ENCODE measurements around the gene DIPK1B. TPM values are rescaled to one million over a fixed set of nuclear protein-coding genes. Genes with fewer than 3 reads are reported as not detected.

DIPK1B gene
- total RNA-seq, 1 donor from 2014 or later = 52.9 TPM

- peak; percentile 76 for DNase-seq (ENCODE audit: low spot score, unreplicated experiment)
- TF ChIP-seq CTCF (IDR thresholded peaks at IDR 0.05; ENCODE audit: unreplicated experiment) = no peak
- Mint-ChIP-seq H3K4me1 (ENCODE audit: low read depth) (peaks cover 4% of the 10 kb centered on the region), H3K27me3 (no peaks in the 10 kb centered on the region), H3K9me3 (ENCODE audit: low read depth) (no peaks in the 10 kb centered on the region), H3K4me3 (ENCODE audit: low read depth) (no peak overlapping the region), H3K27ac (no peak overlapping the region), H3K36me3 (ENCODE audit: insufficient read depth) (peaks cover 3% of the 10 kb centered on the region)
Observed at GRCh38 chr9:136674786-136675349, 37.5 kb upstream of the DIPK1B start.

GRCh38 chr9:136675477-136676296 is 36.7 kb upstream of the DIPK1B start:
- peaks cover 3% of the 10 kb centered on the region for H3K36me3 Mint-ChIP-seq (ENCODE audit: insufficient read depth)
- no peaks in the 10 kb centered on the region for H3K27me3 Mint-ChIP-seq
- H3K4me3 Mint-ChIP-seq (ENCODE audit: low read depth) = no peak overlapping the region
- H3K4me1 Mint-ChIP-seq (ENCODE audit: low read depth) = peaks cover 4% of the 10 kb centered on the region
- no peak for TF ChIP-seq CTCF (IDR thresholded peaks at IDR 0.05; ENCODE audit: unreplicated experiment)
- no peak overlapping the region for H3K27ac Mint-ChIP-seq
- DNase-seq (ENCODE audit: low spot score, unreplicated experiment) = no peak
- H3K9me3 Mint-ChIP-seq (ENCODE audit: low read depth) = no peaks in the 10 kb centered on the region

- TF ChIP-seq CTCF (IDR thresholded peaks at IDR 0.05; ENCODE audit: unreplicated experiment) = no peak
- H3K4me3 Mint-ChIP-seq (ENCODE audit: low read depth) = no peak overlapping the region
- no peaks in the 10 kb centered on the region for H3K27me3 Mint-ChIP-seq
- H3K36me3 Mint-ChIP-seq (ENCODE audit: insufficient read depth) = peaks cover 3% of the 10 kb centered on the region
- no peak overlapping the region for H3K27ac Mint-ChIP-seq
- no peaks in the 10 kb centered on the region for H3K9me3 Mint-ChIP-seq (ENCODE audit: low read depth)
- H3K4me1 Mint-ChIP-seq (ENCODE audit: low read depth) = peaks cover 4% of the 10 kb centered on the region
- no peak for DNase-seq (ENCODE audit: low spot score, unreplicated experiment)
Observed at GRCh38 chr9:136676297-136676794, 36.0 kb upstream of the DIPK1B start.

GRCh38 chr9:136676920-136677686 is 35.3 kb upstream of the DIPK1B start:
- no peak for DNase-seq (ENCODE audit: low spot score, unreplicated experiment)
- Mint-ChIP-seq H3K36me3 (ENCODE audit: insufficient read depth) (peaks cover 3% of the 10 kb centered on the region), H3K4me3 (ENCODE audit: low read depth) (no peak overlapping the region), H3K4me1 (ENCODE audit: low read depth) (peaks cover 4% of the 10 kb centered on the region), H3K9me3 (ENCODE audit: low read depth) (no peaks in the 10 kb centered on the region), H3K27me3 (no peaks in the 10 kb centered on the region), H3K27ac (peak overlapping the region; percentile 59)
- TF ChIP-seq CTCF (IDR thresholded peaks at IDR 0.05; ENCODE audit: unreplicated experiment) = no peak

- no peak for TF ChIP-seq CTCF (IDR thresholded peaks at IDR 0.05; ENCODE audit: unreplicated experiment)
- Mint-ChIP-seq H3K4me1 (ENCODE audit: low read depth) (peaks cover 4% of the 10 kb centered on the region), H3K36me3 (ENCODE audit: insufficient read depth) (peaks cover 3% of the 10 kb centered on the region), H3K9me3 (ENCODE audit: low read depth) (no peaks in the 10 kb centered on the region), H3K4me3 (ENCODE audit: low read depth) (no peak overlapping the region), H3K27ac (no peak overlapping the region), H3K27me3 (no peaks in the 10 kb centered on the region)
- DNase-seq (ENCODE audit: low spot score, unreplicated experiment) = no peak
Observed at GRCh38 chr9:136678034-136678433, 34.3 kb upstream of the DIPK1B start.

All from progenitor cell of endocrine pancreas (in vitro differentiated cells).